Activated T-cell treated with anti-CD3 and anti-CD28 coated beads, Interleukin-2, amount 50 U/mL, for 4 hours (primary cell): ENCODE results near the gene NFATC4. TPM values are rescaled to one million over a fixed set of nuclear protein-coding genes. Genes with fewer than 3 reads are reported as not detected.

Experiments
- ATAC-seq, 2 donors: fragments of 200-7000 bp; cut with Tn5 transposase; one replicate each; pipeline ENCODE4 v1.10.0; 2021
- DNase-seq: peaks from one replicate; pipeline ENCODE4 v3.0.0-alpha.2; 2020
- H3K27me3 Mint-ChIP-seq: one replicate; pipeline ENCODE4 v1.8.0; 2021; ENCODE audit warnings: low read depth, mixed read lengths
- H3K36me3 Mint-ChIP-seq: one replicate; pipeline ENCODE4 v1.8.0; 2022; ENCODE audit warnings: mixed read lengths; ENCODE audit not compliant: insufficient read depth
- H3K4me1 Mint-ChIP-seq: one replicate; pipeline ENCODE4 v1.8.0; 2021; ENCODE audit warnings: low read depth, mixed read lengths
- H3K4me3 Mint-ChIP-seq: one replicate; pipeline ENCODE4 v1.8.0; 2021; ENCODE audit warnings: mild to moderate bottlenecking, moderate library complexity, mixed read lengths
- H3K9me3 Mint-ChIP-seq: one replicate; pipeline ENCODE4 v1.8.0; 2021; ENCODE audit warnings: mixed read lengths
- total RNA-seq, 3 donors: library from RNA; stranded (reverse); gene quantifications; one replicate each; pipeline ENCODE4 v1.2.1, GENCODE V29; 2021

Gene NFATC4
- total RNA-seq, 3 donors from 2014 or later = 0.13 to 0.38 (median 0.32) TPM

DNA sequence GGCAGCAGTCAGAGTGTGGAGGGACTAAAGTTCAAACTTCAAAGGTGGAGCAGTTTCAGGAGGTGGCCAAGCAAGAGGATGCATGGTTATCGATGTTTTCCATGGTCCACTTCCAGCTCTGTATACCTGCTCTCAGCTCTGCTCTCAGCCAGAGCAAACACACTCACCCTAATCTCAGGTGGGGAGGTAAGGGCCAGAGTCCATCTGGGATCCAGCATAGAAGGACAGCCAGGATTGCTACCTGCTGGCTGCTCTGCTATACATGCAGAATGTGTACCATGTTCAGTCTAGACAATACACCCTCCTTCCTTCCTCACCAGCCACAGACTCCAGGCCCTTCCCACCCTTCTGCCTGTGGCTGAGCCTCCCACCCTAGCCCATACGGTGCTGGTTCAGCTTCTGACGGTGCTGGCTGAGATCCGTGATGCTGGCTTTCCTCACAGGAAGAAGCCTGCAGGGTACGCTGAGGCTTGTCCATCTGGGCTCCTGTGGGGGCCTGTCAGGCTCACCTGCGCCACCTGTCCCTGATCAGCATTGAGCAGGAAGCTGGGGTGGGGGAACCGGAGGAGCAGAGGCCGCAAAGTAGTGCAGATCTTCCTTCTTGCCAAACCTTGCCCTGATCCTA, 59.0 kb downstream of the NFATC4 start:
- H3K36me3 Mint-ChIP-seq = peaks cover 3% of the 10 kb centered on the region
- no peak for ATAC-seq
- DNase-seq = no peak
- H3K4me1 Mint-ChIP-seq = peaks cover 47% of the 10 kb centered on the region
- H3K4me3 Mint-ChIP-seq = peak overlapping the region; percentile 33
- no peaks in the 10 kb centered on the region for H3K27me3 Mint-ChIP-seq
- no peaks in the 10 kb centered on the region for H3K9me3 Mint-ChIP-seq

DNA sequence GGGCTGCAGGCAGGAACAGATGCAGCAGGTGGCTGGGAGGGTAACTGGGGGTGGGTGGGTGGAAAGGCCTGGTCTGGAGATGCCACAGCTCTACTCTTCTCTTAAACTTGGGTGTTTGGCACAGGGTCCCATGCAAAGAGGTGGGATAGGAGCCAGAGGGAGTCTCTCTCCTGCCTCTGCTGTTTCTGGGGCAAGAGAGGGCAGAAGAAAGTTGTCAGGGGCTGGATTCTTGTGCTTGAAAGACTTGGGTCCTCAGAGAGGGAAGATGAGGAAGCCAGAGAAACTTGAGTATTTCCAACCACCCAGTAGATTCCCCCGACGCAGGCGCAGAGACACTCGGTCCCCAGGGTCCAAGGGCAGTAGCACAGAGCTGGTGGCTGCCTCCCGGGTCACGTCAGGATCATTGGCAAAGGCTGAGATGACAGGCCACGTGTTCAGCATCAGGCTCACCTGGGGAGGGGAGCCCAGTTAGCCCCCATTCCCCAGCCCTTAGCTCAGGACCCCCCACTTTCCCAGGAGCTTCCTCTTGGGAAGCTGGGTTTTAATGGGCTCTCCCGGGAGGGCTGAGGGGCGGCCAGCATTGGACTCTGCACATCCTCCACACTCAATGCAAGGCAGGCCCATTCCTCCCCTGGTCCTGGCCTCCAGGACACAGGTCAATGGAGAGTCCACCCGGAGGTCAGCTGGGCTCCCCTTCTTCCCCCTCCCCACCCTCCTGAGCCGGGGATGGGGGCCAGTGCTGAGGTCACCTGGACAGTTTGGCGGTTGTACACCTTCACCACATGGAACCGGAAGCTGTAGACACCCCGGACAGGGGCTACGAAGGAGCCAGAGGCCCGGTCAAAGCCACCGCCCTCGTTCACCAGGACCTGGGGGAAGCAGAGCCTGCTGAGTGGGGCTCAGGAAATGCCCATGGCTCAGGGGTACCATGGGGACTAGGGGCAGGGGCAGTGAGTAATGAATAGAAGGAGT, 59.8 kb downstream of the NFATC4 start:
- peaks cover 47% of the 10 kb centered on the region for H3K4me1 Mint-ChIP-seq
- H3K9me3 Mint-ChIP-seq = no peaks in the 10 kb centered on the region
- H3K4me3 Mint-ChIP-seq = peak overlapping the region; percentile 33
- peaks cover 6% of the 10 kb centered on the region for H3K36me3 Mint-ChIP-seq
- H3K27me3 Mint-ChIP-seq = no peaks in the 10 kb centered on the region
- DNase-seq (no peak), ATAC-seq (no peak)

DNA sequence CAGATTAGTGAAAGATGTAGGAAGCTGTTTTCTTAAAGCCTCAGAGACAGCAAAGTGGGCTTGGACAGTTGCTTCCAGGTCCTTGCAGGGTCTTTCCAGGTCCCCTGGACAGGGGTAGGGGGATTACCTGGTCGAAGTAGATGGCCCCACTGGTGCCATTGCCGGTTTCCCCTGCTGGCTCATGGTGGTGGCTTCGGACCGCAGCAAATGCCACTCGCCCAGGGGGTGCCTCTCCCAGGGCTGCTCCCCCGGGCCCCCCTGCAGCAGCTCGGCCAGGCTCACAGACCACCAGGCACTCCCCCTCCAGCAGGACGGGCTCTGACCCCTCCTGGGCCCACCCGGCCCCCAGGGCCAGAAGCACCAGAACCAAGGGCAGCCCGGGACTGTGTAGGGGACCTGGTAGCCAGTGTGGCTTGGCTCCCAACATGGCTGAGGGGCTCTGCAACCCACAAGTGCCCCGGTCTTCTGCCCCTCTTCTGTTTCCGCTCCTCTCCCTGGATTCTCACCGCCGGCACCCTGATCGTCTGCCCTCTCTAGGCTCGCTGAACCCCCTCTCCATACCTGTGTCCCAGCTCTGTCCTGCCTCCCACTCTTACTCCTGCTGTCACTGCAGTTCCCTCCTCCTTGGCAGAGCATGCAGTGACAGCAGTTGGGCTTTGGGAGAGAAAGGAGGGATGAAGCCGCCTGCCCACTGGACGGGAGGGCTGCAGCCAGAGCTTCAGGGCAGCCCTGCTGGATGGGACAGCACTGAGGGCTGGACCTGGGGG, 60.8 kb downstream of the NFATC4 start:
- H3K4me1 Mint-ChIP-seq = peaks cover 50% of the 10 kb centered on the region
- ATAC-seq (no peak), DNase-seq (no peak)
- H3K4me3 Mint-ChIP-seq = peak overlapping the region; percentile 85
- no peaks in the 10 kb centered on the region for H3K9me3 Mint-ChIP-seq
- H3K36me3 Mint-ChIP-seq = peaks cover 15% of the 10 kb centered on the region
- no peaks in the 10 kb centered on the region for H3K27me3 Mint-ChIP-seq

Other genes with a start within 250 kb of the NFATC4 start
- 1 to 10 TPM in 1 of 3 donors, under 1 TPM in 2; 0.38 to 1.3 (median 0.69) TPM for gene FITM1, start 237.5 kb upstream of the NFATC4 start, total RNA-seq
- gene PSME1, start 232.0 kb upstream of the NFATC4 start, total RNA-seq = 100 to 1,000 TPM; 354 to 391 (median 378) TPM
- 10 to 100 TPM; 15.9 to 18.9 (median 17.4) TPM for gene EMC9, start 226.6 kb upstream of the NFATC4 start, total RNA-seq
- 100 to 1,000 TPM; 433 to 479 (median 471) TPM for gene PSME2, start 221.6 kb upstream of the NFATC4 start, total RNA-seq
- gene RNF31, start 220.7 kb upstream of the NFATC4 start, total RNA-seq = 100 to 1,000 TPM in 2 of 3 donors, 10 to 100 TPM in 1; 99.4 to 108 (median 106) TPM
- gene IRF9, start 206.9 kb upstream of the NFATC4 start, total RNA-seq = 100 to 1,000 TPM; 110 to 152 (median 121) TPM
- gene REC8, start 196.1 kb upstream of the NFATC4 start, total RNA-seq = 10 to 100 TPM; 17.4 to 24.8 (median 19.9) TPM
- gene IPO4, start 179.4 kb upstream of the NFATC4 start, total RNA-seq = 100 to 1,000 TPM; 265 to 293 (median 265) TPM
- 10 to 100 TPM; 30.4 to 34.6 (median 33.7) TPM for gene TM9SF1, start 172.7 kb upstream of the NFATC4 start, total RNA-seq
- gene TSSK4, start 162.5 kb upstream of the NFATC4 start, total RNA-seq = under 1 TPM in 1 of 3 donors, not detected in 2; 0.33 TPM
- gene CHMP4A, start 154.7 kb upstream of the NFATC4 start, total RNA-seq = 10 to 100 TPM; 71.7 to 85.5 (median 85.4) TPM
- 10 to 100 TPM; 16.3 to 19.5 (median 18.4) TPM for gene MDP1, start 152.1 kb upstream of the NFATC4 start, total RNA-seq
- gene NEDD8, start 135.8 kb upstream of the NFATC4 start, total RNA-seq = 100 to 1,000 TPM; 197 to 217 (median 205) TPM
- gene GMPR2, start 135.3 kb upstream of the NFATC4 start, total RNA-seq = 10 to 100 TPM; 29.6 to 30.8 (median 29.7) TPM
- gene TINF2, start 125.6 kb upstream of the NFATC4 start, total RNA-seq = 100 to 1,000 TPM in 2 of 3 donors, 10 to 100 TPM in 1; 87.2 to 110 (median 103) TPM
- gene TGM1, start 105.0 kb upstream of the NFATC4 start, total RNA-seq = 1 to 10 TPM; 2.6 to 8.1 (median 2.6) TPM
- 10 to 100 TPM; 52.2 to 58.8 (median 53.4) TPM for gene RABGGTA, start 96.6 kb upstream of the NFATC4 start, total RNA-seq
- 1 to 10 TPM; 2.6 to 4.2 (median 3.1) TPM for gene DHRS1, start 68.4 kb upstream of the NFATC4 start, total RNA-seq
- 10 to 100 TPM; 67.8 to 71.0 (median 68.0) TPM for gene NOP9, start 68.3 kb upstream of the NFATC4 start, total RNA-seq
- 1 to 10 TPM; 6.5 to 7.3 (median 7.2) TPM for gene CIDEB, start 60.2 kb upstream of the NFATC4 start, total RNA-seq
- gene LTB4R2, start 58.0 kb upstream of the NFATC4 start, total RNA-seq = 10 to 100 TPM in 2 of 3 donors, 1 to 10 TPM in 1; 9.0 to 10.8 (median 10.4) TPM
- gene LTB4R, start 56.7 kb upstream of the NFATC4 start, total RNA-seq = 1 to 10 TPM; 7.0 to 8.0 (median 7.8) TPM
- gene ADCY4, start 33.1 kb upstream of the NFATC4 start, total RNA-seq = under 1 TPM; 0.43 to 0.76 (median 0.53) TPM
- 1 to 10 TPM; 5.9 to 8.0 (median 6.2) TPM for gene RIPK3, start 28.2 kb upstream of the NFATC4 start, total RNA-seq
- under 1 TPM in 2 of 3 donors, not detected in 1; 0.03 to 0.05 TPM for gene NYNRIN, start 30.8 kb downstream of the NFATC4 start, total RNA-seq
- gene CBLN3, start 61.5 kb downstream of the NFATC4 start, total RNA-seq = 1 to 10 TPM; 3.1 to 5.6 (median 3.6) TPM
- 10 to 100 TPM; 53.2 to 65.1 (median 56.5) TPM for gene KHNYN, start 61.8 kb downstream of the NFATC4 start, total RNA-seq
- 10 to 100 TPM; 52.6 to 59.9 (median 59.4) TPM for gene SDR39U1, start 74.6 kb downstream of the NFATC4 start, total RNA-seq
- 1 to 10 TPM in 1 of 3 donors, not detected in 2; 1.2 TPM for gene CMA1, start 140.1 kb downstream of the NFATC4 start, total RNA-seq
- not detected for gene CTSG, start 208.1 kb downstream of the NFATC4 start, total RNA-seq
- gene GZMH, start 241.5 kb downstream of the NFATC4 start, total RNA-seq = 100 to 1,000 TPM in 1 of 3 donors, 10 to 100 TPM in 2; 34.7 to 116 (median 58.8) TPM